RCC 7860 (cell line): ENCODE data around the gene RAB12.
"Not testable (repeated sequence)": the region's sequence is repeated elsewhere in the genome, so short reads cannot be mapped to it uniquely, and the experiment has no call there.

Source experiments
- DNase-seq: peaks from one replicate; pipeline ENCODE4 v3.0.0-alpha.2; 2015; ENCODE audit warnings: low spot score
- FAIRE-seq: peaks from 2 replicates; lab custom pipeline; 2012; peaks lifted over from hg19 to GRCh38; lab: Jason Lieb, UNC

Gene RAB12

DNA sequence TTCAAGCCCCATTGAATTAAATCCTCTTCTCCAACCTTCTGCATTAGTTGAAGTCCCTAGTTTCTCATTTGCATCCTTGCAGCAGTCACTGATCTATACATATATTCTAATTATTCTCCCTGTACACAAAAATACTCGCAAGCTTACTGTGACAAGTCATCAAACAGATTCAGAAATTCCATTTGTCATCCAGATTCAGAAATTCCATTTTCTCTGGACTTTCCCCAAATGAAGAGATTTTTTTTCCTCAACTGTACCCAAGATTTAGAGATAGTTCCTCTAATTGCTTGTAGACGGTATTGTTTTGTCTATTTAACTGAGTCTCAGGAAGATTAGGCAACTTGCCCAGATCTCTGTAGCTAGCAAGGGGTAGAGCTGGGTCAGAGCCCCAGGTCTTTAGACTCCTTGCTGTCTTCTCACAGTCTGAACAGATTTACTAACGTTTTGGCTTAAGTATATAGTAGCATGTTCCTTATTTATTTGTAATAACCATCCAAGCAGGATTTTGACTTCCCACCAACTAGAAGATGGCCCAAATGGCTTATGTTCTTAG, 34.2 kb downstream of the RAB12 start:
- DNase-seq, result no peak
- FAIRE-seq, result no peak

DNA sequence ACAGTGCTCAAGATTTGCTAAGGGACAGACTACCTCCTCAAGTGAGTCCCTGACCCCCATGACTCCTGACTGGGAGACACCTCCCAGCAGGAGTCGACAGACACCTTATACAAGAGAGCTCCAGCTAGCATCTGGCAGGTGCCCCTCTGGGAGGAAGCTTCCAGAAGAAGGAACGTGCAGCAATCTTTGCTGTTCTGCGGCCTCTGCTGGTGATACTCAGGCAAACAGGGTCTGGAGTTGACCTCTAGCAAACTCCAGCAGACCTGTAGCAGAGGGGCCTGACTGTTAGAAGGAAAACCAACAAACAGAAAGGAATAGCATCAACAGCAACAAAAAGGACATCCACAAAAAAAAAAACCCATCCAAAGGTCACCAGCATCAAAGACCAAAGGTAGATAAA, 38.1 kb downstream of the RAB12 start:
- not testable (repeated sequence) for FAIRE-seq, DNase-seq

GRCh38 chr18:8651478-8652261, 42.4 kb downstream of the RAB12 start:
- FAIRE-seq, DNase-seq: not testable (repeated sequence)

GRCh38 chr18:8654503-8655451, 45.5 kb downstream of the RAB12 start:
- FAIRE-seq, result peak; percentile 87
- DNase-seq, result peak; percentile 31

DNA sequence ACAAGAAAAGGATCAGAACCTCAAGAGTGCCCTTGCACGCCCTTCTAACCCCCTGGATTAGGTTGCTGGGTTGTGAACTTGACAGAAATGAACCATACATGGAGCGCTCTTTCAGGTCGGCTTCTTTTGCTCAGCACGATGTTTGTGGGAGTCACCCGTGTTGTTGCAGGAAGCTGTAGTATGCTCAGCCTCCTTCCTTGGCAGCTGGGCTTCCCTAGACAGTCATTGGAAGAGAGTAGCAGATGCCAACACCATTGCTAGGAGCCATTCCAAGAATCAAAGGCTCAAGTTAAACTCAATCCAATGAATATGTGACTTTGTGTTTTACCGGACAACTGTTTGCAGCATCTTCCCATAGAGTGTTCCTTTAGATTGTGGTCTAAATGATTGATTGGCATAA, 47.0 kb downstream of the RAB12 start:
- FAIRE-seq, result no peak
- no peak for DNase-seq

- no peak for DNase-seq
- no peak for FAIRE-seq
Observed at GRCh38 chr18:8657050-8657820, 48.0 kb downstream of the RAB12 start.

DNA sequence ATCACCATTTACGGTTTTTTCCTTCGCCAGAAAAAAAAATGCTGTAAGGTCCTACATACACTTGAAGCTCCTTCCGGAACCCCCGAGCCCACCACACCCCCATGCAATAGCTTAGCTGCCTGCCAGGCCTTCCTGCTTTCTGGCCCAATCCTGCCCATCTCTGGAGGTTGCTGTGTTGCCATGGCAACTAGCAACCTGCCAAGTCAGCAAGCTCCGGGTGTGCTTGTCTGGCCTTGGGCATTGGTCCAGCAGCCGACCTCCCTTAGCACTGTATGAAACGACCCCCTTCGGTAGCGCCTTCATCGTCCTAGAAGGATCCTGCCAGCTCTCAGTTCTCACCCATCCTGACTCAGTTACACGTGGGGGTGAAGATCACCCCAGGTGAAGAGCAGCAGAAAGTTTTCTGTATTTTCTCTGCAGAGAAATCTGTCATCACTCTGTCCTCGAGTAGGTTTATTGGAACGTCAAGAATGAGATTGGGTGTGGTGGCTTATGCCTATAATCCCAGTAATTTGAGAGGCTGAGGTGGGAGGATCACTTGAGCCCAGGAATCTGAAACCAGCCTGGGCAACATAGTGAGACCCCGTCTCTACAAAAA, 48.7 kb downstream of the RAB12 start:
- no peak for FAIRE-seq

GRCh38 chr18:8658858-8659485, 49.7 kb downstream of the RAB12 start:
- no peak for FAIRE-seq
- DNase-seq, result no peak

More for the DNA sequence above, 48.7 kb downstream of the RAB12 start:
- peak; percentile 5 for DNase-seq

- FAIRE-seq (no peak), DNase-seq (no peak)
Observed at GRCh38 chr18:8659609-8660242, 50.5 kb downstream of the RAB12 start.

DNA sequence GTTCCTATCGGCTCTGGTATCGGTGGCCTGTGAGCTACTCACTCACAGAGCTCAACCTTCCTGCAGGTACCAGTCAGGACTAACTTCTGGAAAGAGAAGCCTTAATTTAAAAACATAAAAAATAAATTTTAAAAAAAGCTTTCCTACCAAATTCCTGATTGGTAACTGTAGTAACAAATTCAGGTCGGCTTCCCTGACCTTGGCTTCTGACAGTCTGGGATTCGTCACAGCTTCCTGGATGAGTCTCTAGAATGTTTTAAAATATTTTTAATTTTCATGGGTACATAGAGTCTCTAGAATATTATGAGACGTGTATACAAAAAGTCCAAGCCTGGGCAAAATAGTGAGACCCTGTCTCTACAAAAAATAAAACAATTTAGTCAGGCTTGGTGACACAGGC, 51.1 kb downstream of the RAB12 start:
- FAIRE-seq (no peak), DNase-seq (no peak)

DNA sequence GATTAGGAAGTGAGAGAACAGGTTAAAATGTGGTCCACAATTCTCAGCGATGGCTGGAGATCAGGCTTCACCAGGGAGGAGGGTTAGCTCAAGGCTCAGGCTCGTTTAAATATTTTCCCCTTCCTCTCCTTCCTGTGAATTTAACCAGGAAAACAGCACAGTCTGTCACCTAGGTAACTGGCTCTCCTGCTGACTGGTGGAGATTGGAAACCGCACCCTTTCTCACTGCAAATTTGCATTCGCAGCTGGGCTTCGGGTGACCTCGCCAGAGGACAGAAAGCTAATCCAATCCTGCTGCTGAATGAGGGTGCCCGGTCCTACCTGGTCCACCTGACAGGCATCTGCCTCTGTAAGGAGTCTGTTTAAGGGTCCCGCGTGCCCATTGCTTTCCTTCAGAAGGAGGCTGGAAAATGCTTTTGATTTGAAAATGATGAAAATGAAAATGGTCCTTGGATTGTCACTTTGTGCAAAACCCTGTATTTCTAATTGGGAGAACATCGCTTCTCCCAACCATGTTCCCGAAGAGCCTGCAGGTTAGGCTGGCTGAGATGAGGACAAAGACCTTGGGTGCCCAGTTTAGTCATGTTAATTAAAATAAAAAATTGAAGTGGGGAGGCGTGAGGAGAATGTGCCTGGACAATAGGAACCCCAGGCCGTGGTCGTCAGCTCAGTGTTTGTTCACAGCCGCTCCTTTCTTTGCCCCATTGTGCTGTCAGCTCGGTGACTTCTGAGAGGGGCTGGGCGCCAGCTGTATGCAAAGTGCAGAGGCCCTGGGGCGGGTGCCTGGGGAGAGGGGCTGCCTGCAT, 52.7 kb downstream of the RAB12 start:
- FAIRE-seq (no peak), DNase-seq (no peak)

GRCh38 chr18:8662560-8663255, 53.5 kb downstream of the RAB12 start:
- DNase-seq (no peak), FAIRE-seq (no peak)

DNA sequence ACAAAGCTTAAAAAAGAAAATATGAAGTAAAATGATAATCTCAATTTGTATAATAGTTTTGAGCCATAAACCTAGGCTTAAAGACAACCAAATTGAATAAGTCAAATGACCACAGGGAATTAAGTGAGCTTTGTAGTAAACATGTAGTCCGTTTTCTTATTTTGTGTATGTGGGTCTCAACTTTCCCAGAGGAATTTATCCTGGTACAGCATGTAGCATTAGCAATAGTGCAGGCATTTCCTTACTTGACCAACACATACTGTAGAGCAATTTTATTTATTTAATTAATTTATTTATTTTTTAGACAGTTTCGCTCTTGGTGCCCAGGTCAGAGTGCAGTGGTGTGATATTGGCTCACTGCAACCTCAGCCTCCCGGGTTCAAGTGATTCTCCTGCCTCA, 58.6 kb downstream of the RAB12 start:
- no peak for DNase-seq
- FAIRE-seq, result no peak

GRCh38 chr18:8668381-8668780, 59.1 kb downstream of the RAB12 start:
- FAIRE-seq (no peak), DNase-seq (no peak)

DNA sequence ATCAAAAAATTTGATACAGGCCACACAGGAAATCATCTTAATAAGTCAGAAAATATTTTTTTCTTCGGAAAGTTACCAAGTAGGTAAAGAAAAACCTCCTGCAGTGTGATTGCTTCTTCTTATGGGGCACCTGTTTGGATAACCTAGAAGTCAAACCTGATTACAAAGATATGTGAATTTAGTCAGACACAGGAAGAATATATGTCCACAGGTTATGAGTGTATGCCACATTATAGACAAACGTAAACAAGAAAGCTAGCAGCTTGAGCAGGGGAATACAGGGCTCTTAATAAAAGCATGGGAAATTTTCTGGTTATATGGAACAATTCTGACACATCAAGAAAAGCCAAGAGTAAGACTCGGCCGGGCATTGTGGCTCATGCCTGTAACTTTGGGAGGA, 60.3 kb downstream of the RAB12 start:
- FAIRE-seq (no peak), DNase-seq (no peak)

- DNase-seq (no peak), FAIRE-seq (no peak)
Observed at GRCh38 chr18:8673256-8674209, 64.3 kb downstream of the RAB12 start.

DNA sequence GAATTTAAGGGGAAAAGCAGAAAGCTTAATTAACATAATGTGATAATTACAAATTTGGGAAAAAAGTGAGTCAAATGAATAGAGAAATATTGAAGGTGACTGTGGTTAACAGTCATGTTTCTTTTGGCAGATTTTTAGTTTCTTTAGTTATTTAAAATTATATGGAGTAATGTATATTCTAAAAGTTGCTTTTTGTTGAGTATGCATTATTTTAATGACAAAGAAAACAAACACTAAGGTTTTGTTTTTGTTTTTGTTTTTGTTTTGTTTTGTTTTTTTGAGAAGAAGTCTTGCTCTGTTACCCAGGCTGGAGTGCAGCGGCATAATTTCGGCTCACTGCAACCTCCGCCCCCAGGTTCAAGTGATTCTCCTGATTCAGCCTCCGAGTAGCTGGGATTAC, 65.8 kb downstream of the RAB12 start:
- DNase-seq (no peak), FAIRE-seq (no peak)
